ENCODE data around the gene ANKRD17. TPM values are rescaled to one million over a fixed set of nuclear protein-coding genes. Genes with fewer than 3 reads are reported as not detected.

The ANKRD17 gene
- total and polyA plus RNA-seq, 4 donors, result 67.0 to 99.9 (median 73.9) TPM

DNA sequence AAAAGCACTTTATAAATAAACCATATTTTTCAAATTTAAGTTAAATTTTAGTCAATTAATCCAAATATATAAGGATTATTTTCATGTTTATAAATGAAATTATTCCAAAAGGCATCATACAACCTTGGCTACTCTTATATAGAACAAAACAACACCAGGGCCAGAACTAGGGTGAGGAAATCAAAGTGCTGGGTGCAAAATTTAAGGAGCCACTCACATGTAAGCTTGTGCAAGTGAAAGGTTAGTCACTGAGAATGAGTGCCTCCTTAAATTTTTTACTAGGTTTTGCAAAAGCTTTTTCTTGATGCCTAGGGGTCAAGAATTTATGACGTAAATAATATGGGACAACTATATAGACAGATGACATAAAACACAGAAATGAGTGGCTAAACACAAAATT, 105.7 kb downstream of the ANKRD17 start:
- Histone ChIP-seq H3K27ac (ENCODE audit: low read depth, low read length) (no peak overlapping the region), H3K9me3 (ENCODE audit: control insufficient read depth, insufficient read depth, low read length) (no peaks in the 10 kb centered on the region), H3K36me3 (ENCODE audit: control insufficient read depth, insufficient read depth, low read length) (peaks cover 5% of the 10 kb centered on the region), H3K27me3 (ENCODE audit: control insufficient read depth, insufficient read depth, low read length) (no peaks in the 10 kb centered on the region), H3K4me3 (ENCODE audit: low read depth, low read length) (no peak overlapping the region), H3K4me1 (ENCODE audit: control insufficient read depth, insufficient read depth, low read length) (no peaks in the 10 kb centered on the region)
- no CpG with 5 or more reads among the region's 1 CpG for WGBS (ENCODE audit: insufficient coverage)
- no peak for DNase-seq (ENCODE audit: low read depth in 4 of 6, low spot score in 6 of 6)

DNA sequence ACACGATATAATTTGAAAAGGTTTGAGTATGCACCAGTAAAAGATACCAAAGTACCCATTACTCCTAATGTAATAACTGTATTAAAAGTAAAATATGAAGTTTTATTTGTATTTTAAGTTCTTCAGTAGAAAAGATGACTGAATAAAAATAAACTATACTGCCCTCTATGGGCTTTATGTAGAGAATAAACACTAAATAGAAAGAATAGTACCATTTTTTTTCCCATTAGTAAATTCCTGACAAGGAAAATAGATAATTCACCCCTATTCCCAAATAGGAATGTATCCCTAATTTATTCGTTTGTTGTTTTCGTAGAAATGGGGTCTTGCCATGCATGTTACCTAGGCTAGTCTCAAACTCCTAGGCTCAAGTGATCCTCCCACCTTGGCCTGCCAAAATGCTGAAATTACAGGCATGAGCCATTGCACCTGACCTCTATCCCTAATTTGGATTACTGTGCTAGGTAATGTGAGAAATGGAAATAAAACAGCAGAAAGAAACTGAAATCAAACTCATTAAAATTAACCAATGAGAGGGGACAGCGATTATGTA, 115.5 kb downstream of the ANKRD17 start:
- H3K4me3 ChIP-seq (ENCODE audit: low read depth, low read length), result no peak overlapping the region
- DNase-seq (ENCODE audit: low read depth in 4 of 6, low spot score in 6 of 6), result no peak
- no CpG with 5 or more reads among the region's 4 CpGs for WGBS (ENCODE audit: insufficient coverage)

DNA sequence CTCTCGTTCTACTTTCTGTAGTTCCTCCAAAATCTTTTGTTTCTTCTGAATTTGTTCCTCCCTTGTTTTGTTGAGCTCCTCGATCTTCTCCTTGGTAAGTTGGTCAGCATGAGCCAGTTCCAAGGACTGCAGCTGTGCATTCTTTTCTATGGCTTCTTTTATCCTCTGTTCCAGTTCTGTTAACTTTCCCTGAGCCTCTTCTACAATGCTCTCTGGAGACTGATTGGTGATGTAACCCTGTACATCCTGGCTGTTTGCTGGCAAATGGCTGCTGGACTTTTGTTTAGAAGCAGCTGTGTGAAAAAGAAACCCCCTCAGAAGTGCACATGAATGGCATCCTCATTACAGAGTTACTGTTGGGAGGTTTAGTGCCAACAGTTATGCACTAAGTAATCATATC, 118.6 kb downstream of the ANKRD17 start:
- Histone ChIP-seq H3K4me3 (ENCODE audit: low read depth, low read length) (no peak overlapping the region), H3K27ac (ENCODE audit: low read depth, low read length) (no peak overlapping the region), H3K36me3 (ENCODE audit: control insufficient read depth, insufficient read depth, low read length) (peaks cover 7% of the 10 kb centered on the region), H3K9me3 (ENCODE audit: control insufficient read depth, insufficient read depth, low read length) (no peaks in the 10 kb centered on the region), H3K27me3 (ENCODE audit: control insufficient read depth, insufficient read depth, low read length) (no peaks in the 10 kb centered on the region), H3K4me1 (ENCODE audit: control insufficient read depth, insufficient read depth, low read length) (peaks cover 4% of the 10 kb centered on the region)
- peak in 3 of 6 donors; percentile 5 to 40 (median 38) for DNase-seq (ENCODE audit: low read depth in 4 of 6, low spot score in 6 of 6)
- WGBS (ENCODE audit: insufficient coverage), result 25% methylated on average over 2 of the region's 2 CpGs

More for the DNA sequence above, 115.5 kb downstream of the ANKRD17 start:
- peaks cover 7% of the 10 kb centered on the region for H3K36me3 ChIP-seq (ENCODE audit: control insufficient read depth, insufficient read depth, low read length)
- H3K27ac ChIP-seq (ENCODE audit: low read depth, low read length), result no peak overlapping the region
- no peaks in the 10 kb centered on the region for H3K27me3 ChIP-seq (ENCODE audit: control insufficient read depth, insufficient read depth, low read length)
- H3K4me1 ChIP-seq (ENCODE audit: control insufficient read depth, insufficient read depth, low read length), result peaks cover 4% of the 10 kb centered on the region
- no peaks in the 10 kb centered on the region for H3K9me3 ChIP-seq (ENCODE audit: control insufficient read depth, insufficient read depth, low read length)

DNA sequence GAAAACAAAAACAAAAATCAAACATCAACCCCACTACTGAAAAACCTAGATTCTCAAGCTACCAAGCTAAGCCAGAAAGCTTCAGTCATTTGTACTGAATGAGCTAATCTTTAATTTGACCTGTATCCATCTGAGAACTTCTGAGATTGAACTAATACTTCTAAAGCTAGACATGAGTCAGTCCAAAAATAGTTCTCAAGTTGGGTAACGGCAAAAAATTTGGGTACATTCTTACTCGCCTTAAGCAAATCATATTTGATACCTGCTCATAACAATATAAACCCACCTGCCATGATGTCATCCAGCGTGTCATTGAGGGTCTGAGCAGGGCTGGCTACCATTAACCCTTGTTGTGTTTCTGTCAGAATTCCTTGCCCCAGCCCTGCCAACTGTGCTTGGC, 119.4 kb downstream of the ANKRD17 start:
- H3K9me3 ChIP-seq (ENCODE audit: control insufficient read depth, insufficient read depth, low read length), result no peaks in the 10 kb centered on the region
- H3K27ac ChIP-seq (ENCODE audit: low read depth, low read length), result peak overlapping the region; percentile 15
- H3K36me3 ChIP-seq (ENCODE audit: control insufficient read depth, insufficient read depth, low read length), result peaks cover 7% of the 10 kb centered on the region
- DNase-seq (ENCODE audit: low read depth in 4 of 6, low spot score in 6 of 6), result no peak
- H3K4me1 ChIP-seq (ENCODE audit: control insufficient read depth, insufficient read depth, low read length), result peaks cover 4% of the 10 kb centered on the region
- H3K27me3 ChIP-seq (ENCODE audit: control insufficient read depth, insufficient read depth, low read length), result no peaks in the 10 kb centered on the region
- H3K4me3 ChIP-seq (ENCODE audit: low read depth, low read length), result no peak overlapping the region
- 98% methylated on average over 3 of the region's 3 CpGs for WGBS (ENCODE audit: insufficient coverage)

DNA sequence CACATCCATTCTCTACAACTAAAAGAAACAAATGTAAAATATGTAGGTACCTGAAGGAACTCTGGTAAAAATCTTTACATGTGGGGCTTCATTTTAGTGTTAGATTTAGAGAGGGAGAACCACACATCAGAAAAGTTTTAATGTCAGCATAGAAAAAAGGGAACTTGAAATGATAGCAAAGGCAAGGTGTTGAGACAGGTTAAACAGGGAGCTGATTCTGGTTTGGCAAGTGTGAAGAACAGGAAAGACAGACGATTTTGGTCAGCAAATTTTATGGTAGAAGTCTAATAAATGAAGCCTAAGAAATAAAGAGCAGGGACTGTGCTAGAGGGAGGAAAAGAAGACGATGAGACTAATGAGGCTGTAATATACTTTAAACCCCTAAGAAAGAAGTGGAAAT, 121.5 kb downstream of the ANKRD17 start:
- WGBS (ENCODE audit: insufficient coverage), result 40% methylated on average over 1 of the region's 2 CpGs
- Histone ChIP-seq H3K36me3 (ENCODE audit: control insufficient read depth, insufficient read depth, low read length) (peaks cover 5% of the 10 kb centered on the region), H3K27me3 (ENCODE audit: control insufficient read depth, insufficient read depth, low read length) (no peaks in the 10 kb centered on the region), H3K27ac (ENCODE audit: low read depth, low read length) (no peak overlapping the region), H3K4me3 (ENCODE audit: low read depth, low read length) (no peak overlapping the region), H3K4me1 (ENCODE audit: control insufficient read depth, insufficient read depth, low read length) (peaks cover 4% of the 10 kb centered on the region), H3K9me3 (ENCODE audit: control insufficient read depth, insufficient read depth, low read length) (no peaks in the 10 kb centered on the region)
- no peak for DNase-seq (ENCODE audit: low read depth in 4 of 6, low spot score in 6 of 6)

DNA sequence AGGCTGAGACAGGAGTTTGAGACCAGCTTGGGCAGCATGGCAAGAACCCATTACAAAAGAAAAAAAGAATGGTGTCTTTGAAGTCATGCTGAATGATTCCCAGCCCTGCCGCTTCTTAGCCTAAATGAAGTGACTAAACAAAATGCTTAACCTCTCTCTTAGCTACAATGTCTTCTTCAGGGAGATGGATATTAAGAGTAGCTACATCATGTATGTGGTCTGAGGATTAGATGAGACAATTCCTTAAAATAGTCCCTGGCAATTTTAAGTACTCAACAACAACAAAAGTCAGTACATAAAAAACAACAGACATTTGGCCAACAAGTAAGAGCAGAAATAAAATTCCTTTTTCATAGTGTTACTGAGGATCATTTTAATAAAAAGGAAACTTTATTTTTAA, 124.8 kb downstream of the ANKRD17 start:
- no peaks in the 10 kb centered on the region for H3K9me3 ChIP-seq (ENCODE audit: control insufficient read depth, insufficient read depth, low read length)

DNA sequence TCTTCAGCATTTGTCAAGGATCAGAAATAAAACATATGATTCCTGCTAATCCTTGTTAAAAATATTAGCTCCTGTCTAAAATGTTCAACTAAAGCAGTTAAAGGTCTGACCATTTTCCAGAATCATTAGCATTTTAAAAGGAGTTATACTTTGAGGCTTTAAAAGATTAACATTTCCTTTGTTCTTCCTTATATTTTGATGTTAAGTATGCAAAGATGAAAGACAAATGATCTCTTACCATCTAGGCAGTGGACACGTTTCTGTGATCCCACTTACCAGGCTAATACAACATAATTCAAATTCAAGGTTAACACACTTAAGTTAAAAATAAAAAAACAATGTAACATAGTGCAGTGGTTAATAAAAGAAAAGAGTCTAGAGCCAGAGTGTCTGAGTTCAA, 127.3 kb downstream of the ANKRD17 start:
- DNase-seq (ENCODE audit: low read depth in 4 of 6, low spot score in 6 of 6), result no peak
- Histone ChIP-seq H3K27me3 (ENCODE audit: control insufficient read depth, insufficient read depth, low read length) (no peaks in the 10 kb centered on the region), H3K27ac (ENCODE audit: low read depth, low read length) (no peak overlapping the region), H3K4me3 (ENCODE audit: low read depth, low read length) (no peak overlapping the region), H3K9me3 (ENCODE audit: control insufficient read depth, insufficient read depth, low read length) (no peaks in the 10 kb centered on the region), H3K36me3 (ENCODE audit: control insufficient read depth, insufficient read depth, low read length) (peaks cover 10% of the 10 kb centered on the region), H3K4me1 (ENCODE audit: control insufficient read depth, insufficient read depth, low read length) (no peaks in the 10 kb centered on the region)
- WGBS (ENCODE audit: insufficient coverage), result no CpG with 5 or more reads among the region's 1 CpG

More for the DNA sequence above, 124.8 kb downstream of the ANKRD17 start:
- Histone ChIP-seq H3K36me3 (ENCODE audit: control insufficient read depth, insufficient read depth, low read length) (peaks cover 10% of the 10 kb centered on the region), H3K27me3 (ENCODE audit: control insufficient read depth, insufficient read depth, low read length) (no peaks in the 10 kb centered on the region), H3K4me1 (ENCODE audit: control insufficient read depth, insufficient read depth, low read length) (no peaks in the 10 kb centered on the region), H3K4me3 (ENCODE audit: low read depth, low read length) (no peak overlapping the region), H3K27ac (ENCODE audit: low read depth, low read length) (no peak overlapping the region)
- no peak for DNase-seq (ENCODE audit: low read depth in 4 of 6, low spot score in 6 of 6)
- WGBS (ENCODE audit: insufficient coverage), result no CpG with 5 or more reads among the region's 1 CpG

DNA sequence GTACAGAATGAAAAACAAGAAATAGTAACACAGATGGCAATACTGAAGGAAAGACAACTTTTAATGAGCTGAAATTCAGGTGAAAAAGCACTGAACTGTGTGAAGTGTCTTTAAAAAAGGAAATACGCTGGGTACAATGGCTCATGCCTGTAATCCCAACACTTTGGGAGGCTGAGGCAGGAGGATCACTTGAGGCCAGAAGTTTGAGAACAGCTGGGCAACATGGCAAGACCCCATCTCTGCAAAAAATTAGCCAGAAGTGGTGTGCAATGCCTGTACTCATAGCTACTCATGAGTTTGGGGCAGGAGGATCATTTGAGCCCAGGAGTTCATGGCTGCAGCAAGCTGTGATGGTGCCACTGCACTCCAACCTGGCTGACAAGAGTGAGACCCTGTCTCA, 129.3 kb downstream of the ANKRD17 start:
- WGBS (ENCODE audit: insufficient coverage), result 100% methylated on average over 1 of the region's 1 CpG
- Histone ChIP-seq H3K27ac (ENCODE audit: low read depth, low read length) (no peak overlapping the region), H3K9me3 (ENCODE audit: control insufficient read depth, insufficient read depth, low read length) (no peaks in the 10 kb centered on the region), H3K4me1 (ENCODE audit: control insufficient read depth, insufficient read depth, low read length) (no peaks in the 10 kb centered on the region), H3K4me3 (ENCODE audit: low read depth, low read length) (no peak overlapping the region), H3K27me3 (ENCODE audit: control insufficient read depth, insufficient read depth, low read length) (no peaks in the 10 kb centered on the region), H3K36me3 (ENCODE audit: control insufficient read depth, insufficient read depth, low read length) (peaks cover 10% of the 10 kb centered on the region)
- DNase-seq (ENCODE audit: low read depth in 4 of 6, low spot score in 6 of 6), result no peak

DNA sequence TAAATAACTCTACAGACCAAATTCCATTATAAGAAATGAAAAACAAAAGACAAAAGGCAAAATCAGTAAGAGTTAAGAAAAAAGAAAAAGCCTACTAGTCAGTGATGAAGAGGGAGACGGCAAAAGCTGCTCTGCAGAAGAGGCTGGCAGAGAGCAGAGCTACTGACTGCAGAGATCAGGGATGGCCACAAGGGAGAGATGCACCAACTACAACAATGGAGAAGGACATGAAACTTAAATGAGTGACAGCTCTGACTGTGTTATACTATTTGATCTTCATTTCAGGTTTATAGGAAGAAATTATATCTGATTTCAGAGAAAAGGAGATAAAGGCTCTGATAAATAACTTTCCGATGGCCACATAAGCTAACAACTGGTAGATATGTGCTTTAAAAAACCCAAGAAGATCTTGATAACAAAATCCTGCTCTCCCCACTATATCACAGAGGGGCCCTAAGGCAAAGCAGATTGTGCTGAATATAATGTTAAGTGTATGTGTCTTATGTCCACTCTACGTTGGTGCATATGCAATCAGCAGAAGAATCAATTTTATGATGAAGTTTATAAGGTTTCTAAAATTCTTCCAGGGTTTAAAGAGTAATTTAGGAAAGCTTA, 130.7 kb downstream of the ANKRD17 start:
- Histone ChIP-seq H3K4me3 (ENCODE audit: low read depth, low read length) (no peak overlapping the region), H3K4me1 (ENCODE audit: control insufficient read depth, insufficient read depth, low read length) (no peaks in the 10 kb centered on the region), H3K9me3 (ENCODE audit: control insufficient read depth, insufficient read depth, low read length) (no peaks in the 10 kb centered on the region), H3K36me3 (ENCODE audit: control insufficient read depth, insufficient read depth, low read length) (peaks cover 10% of the 10 kb centered on the region), H3K27me3 (ENCODE audit: control insufficient read depth, insufficient read depth, low read length) (no peaks in the 10 kb centered on the region), H3K27ac (ENCODE audit: low read depth, low read length) (no peak overlapping the region)
- 45% methylated on average over 1 of the region's 3 CpGs for WGBS (ENCODE audit: insufficient coverage)
- peak in 2 of 6 donors; percentile 3 to 5 for DNase-seq (ENCODE audit: low read depth in 4 of 6, low spot score in 6 of 6)

DNA sequence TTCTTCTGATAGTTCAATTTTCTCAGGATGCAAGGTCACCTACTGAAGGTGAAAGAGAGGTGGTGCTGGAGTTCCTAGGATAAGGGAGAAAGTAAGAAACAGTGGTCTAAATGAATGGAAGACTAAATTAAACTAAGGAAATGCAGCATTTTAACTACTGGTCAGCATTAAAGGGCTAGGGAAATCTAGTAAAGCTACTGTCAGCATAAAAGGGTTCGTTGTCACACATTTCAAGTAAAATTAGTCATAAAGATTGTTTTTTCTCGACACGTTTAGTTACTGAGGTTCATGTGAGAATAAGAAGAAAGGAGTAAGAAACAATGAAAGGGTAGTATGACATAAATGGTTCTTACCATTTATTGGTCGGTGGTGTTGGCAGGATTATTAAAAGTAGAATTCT, 149.1 kb downstream of the ANKRD17 start:
- H3K36me3 ChIP-seq (ENCODE audit: control insufficient read depth, insufficient read depth, low read length), result peaks cover 30% of the 10 kb centered on the region
- 95% methylated on average over 2 of the region's 4 CpGs for WGBS (ENCODE audit: insufficient coverage)

More for the DNA sequence above, 149.1 kb downstream of the ANKRD17 start:
- Histone ChIP-seq H3K4me3 (ENCODE audit: low read depth, low read length) (no peak overlapping the region), H3K27ac (ENCODE audit: low read depth, low read length) (no peak overlapping the region), H3K27me3 (ENCODE audit: control insufficient read depth, insufficient read depth, low read length) (no peaks in the 10 kb centered on the region), H3K9me3 (ENCODE audit: control insufficient read depth, insufficient read depth, low read length) (no peaks in the 10 kb centered on the region), H3K4me1 (ENCODE audit: control insufficient read depth, insufficient read depth, low read length) (no peaks in the 10 kb centered on the region)
- DNase-seq (ENCODE audit: low read depth in 4 of 6, low spot score in 6 of 6), result no peak

Measured in spinal cord (tissue), 10 donors.